CD14-positive monocyte (primary cell): Measurements from ENCODE around the gene RNU1-1. TPM values are rescaled to one million over a fixed set of nuclear protein-coding genes. Genes with fewer than 3 reads are reported as not detected.
"Not testable (repeated sequence)": the region's sequence is repeated elsewhere in the genome, so short reads cannot be mapped to it uniquely, and the experiment has no call there.

Source experiments
- DNase-seq, 3 donors: peaks; one replicate each; pipeline ENCODE4 v3.0.0-alpha.2; 2011 to 2022
- H2AFZ ChIP-seq: 2 replicates; pipeline ENCODE4 v1.6.0; 2012; ENCODE audit warnings: mild to moderate bottlenecking, low read depth, low read length, inconsistent platforms; ENCODE audit not compliant: insufficient read depth, poor library complexity, severe bottlenecking
- H3K27ac ChIP-seq, 2 donors: 1 replicate in 1 of 2; 2 replicates in 1 of 2; pipeline ENCODE4 v1.5.1; 2012 to 2013; ENCODE audit warnings: low read length in 2 of 2, control low read depth in 1 of 2, inconsistent platforms in 1 of 2, low read depth in 1 of 2, mild to moderate bottlenecking in 1 of 2
- H3K27me3 ChIP-seq, 2 donors: one replicate each; pipeline versions ENCODE4 v1.6.0 to v1.6.1; 2011 to 2013; ENCODE audit warnings: low read length in 2 of 2; ENCODE audit not compliant: control insufficient read depth in 2 of 2, insufficient read depth in 2 of 2
- H3K36me3 ChIP-seq, 2 donors: replicated peaks in 1 of 2; 1 replicate in 1 of 2; 2 replicates in 1 of 2; pipeline versions ENCODE4 v1.5.1 to v1.6.1; 2012 to 2013; ENCODE audit warnings: low read length in 2 of 2, control low read depth in 1 of 2, inconsistent platforms in 1 of 2, mild to moderate bottlenecking in 1 of 2; ENCODE audit not compliant: insufficient read depth in 2 of 2, control insufficient read depth in 1 of 2
- H3K4me1 ChIP-seq, 2 donors: 1 replicate in 1 of 2; 2 replicates in 1 of 2; pipeline versions ENCODE4 v1.5.1 to v1.6.1; 2012 to 2013; ENCODE audit warnings: low read length in 2 of 2, control low read depth in 1 of 2, inconsistent platforms in 1 of 2, mild to moderate bottlenecking in 1 of 2, moderate library complexity in 1 of 2; ENCODE audit not compliant: insufficient read depth in 2 of 2, control insufficient read depth in 1 of 2
- H3K4me2 ChIP-seq: replicated peaks from 2 replicates; pipeline ENCODE3; 2012; ENCODE audit warnings: low read length, moderate library complexity, mild to moderate bottlenecking; ENCODE audit not compliant: poor library complexity, severe bottlenecking; ENCODE audit errors: extremely low read depth
- H3K4me3 ChIP-seq, 3 experiments: fragments of 200-600 bp in 1 of 3; sonication (generic) in 1 of 3; replicated peaks in 1 of 3; 1 replicate in 2 of 3; 2 replicates in 1 of 3; pipeline ENCODE4 v1.5.1; 2011 to 2013; ENCODE audit warnings: low read length in 3 of 3, mild to moderate bottlenecking in 3 of 3, control low read depth in 2 of 3, low read depth in 2 of 3, inconsistent platforms in 1 of 3, moderate library complexity in 1 of 3
- H3K79me2 ChIP-seq: 2 replicates; pipeline ENCODE4 v1.6.0; 2012; ENCODE audit warnings: mild to moderate bottlenecking, control low read depth, inconsistent platforms, low read length, moderate library complexity; ENCODE audit not compliant: insufficient read depth
- H3K9ac ChIP-seq: 2 replicates; pipeline ENCODE4 v1.6.0; 2017; ENCODE audit warnings: low read length, mild to moderate bottlenecking; ENCODE audit not compliant: insufficient read depth, poor library complexity, severe bottlenecking
- H3K9me3 ChIP-seq, 2 donors: replicated peaks in 1 of 2; 1 replicate in 1 of 2; 2 replicates in 1 of 2; pipeline versions ENCODE4 v1.5.1 to v1.6.1; 2012 to 2013; ENCODE audit warnings: low read length in 2 of 2, control low read depth in 1 of 2; ENCODE audit not compliant: control insufficient read depth in 1 of 2, insufficient read depth in 1 of 2
- H4K20me1 ChIP-seq: 2 replicates; pipeline ENCODE4 v1.6.0; 2012; ENCODE audit warnings: mild to moderate bottlenecking, low read length, control low read depth, moderate library complexity; ENCODE audit not compliant: insufficient read depth
- H3K27ac Mint-ChIP-seq, 7 donors: one replicate each; pipeline ENCODE4 v1.8.0; 2020; ENCODE audit warnings: mild to moderate bottlenecking in 7 of 7, mixed read lengths in 7 of 7, moderate library complexity in 6 of 7, inconsistent platforms in 2 of 7
- H3K27me3 Mint-ChIP-seq, 3 donors: one replicate each; pipeline ENCODE4 v1.8.0; 2021 to 2022; ENCODE audit warnings: low read depth in 3 of 3, mild to moderate bottlenecking in 3 of 3, mixed read lengths in 3 of 3, moderate library complexity in 3 of 3, inconsistent platforms in 1 of 3
- H3K36me3 Mint-ChIP-seq, 2 donors: one replicate each; pipeline ENCODE4 v1.8.0; 2020; ENCODE audit warnings: mixed read lengths in 2 of 2, inconsistent platforms in 1 of 2, mild to moderate bottlenecking in 1 of 2
- H3K4me1 Mint-ChIP-seq: one replicate; pipeline ENCODE4 v1.8.0; 2020; ENCODE audit warnings: mild to moderate bottlenecking, mixed read lengths
- H3K4me3 Mint-ChIP-seq, 2 donors: one replicate each; pipeline ENCODE4 v1.8.0; 2020; ENCODE audit warnings: mild to moderate bottlenecking in 2 of 2, mixed read lengths in 2 of 2, moderate library complexity in 1 of 2
- H3K9me3 Mint-ChIP-seq, 7 donors: one replicate each; pipeline ENCODE4 v1.8.0; 2020 to 2022; ENCODE audit warnings: mixed read lengths in 7 of 7, mild to moderate bottlenecking in 6 of 7, moderate library complexity in 6 of 7, inconsistent platforms in 2 of 7
- WGBS: methylation state at CpG from one replicate; pipeline ENCODE4 v1.1.5; 2013; ENCODE audit warnings: missing lambda C conversion rate; ENCODE audit not compliant: insufficient coverage; 5-methylcytosine and 5-hydroxymethylcytosine counted together
- intact Hi-C, 2 donors: fragments of 100-400 bp; cut with micrococcal nuclease; formaldehyde crosslinking; loops; one replicate each; pipeline versions ENCODE4 v1.15.0 to v1.15.1; 2023
- polyA plus RNA-seq, 3 donors: library from polyadenylated mRNA; depleted of rRNA in 1 of 3; unstranded in 2 of 3; stranded (reverse) in 1 of 3; fragments of 300-500 nt in 2 of 3; fragments of >200 nt in 1 of 3; fragmentation: Illumina TruSeq in 2 of 3; gene quantifications; 1 replicate in 2 of 3; 2 replicates in 1 of 3; pipeline ENCODE4 v1.2.3, GENCODE V29; 2012 to 2021
- TF ChIP-seq, protein P1 (sequence below): fragments of 200-600 bp; IDR thresholded peaks from one replicate; pipeline ENCODE4 v1.8.0; 2022; ENCODE audit warnings: antibody characterized with exemption, mild to moderate bottlenecking

Gene RNU1-1
- polyA plus RNA-seq, 3 donors: not detected

DNA sequence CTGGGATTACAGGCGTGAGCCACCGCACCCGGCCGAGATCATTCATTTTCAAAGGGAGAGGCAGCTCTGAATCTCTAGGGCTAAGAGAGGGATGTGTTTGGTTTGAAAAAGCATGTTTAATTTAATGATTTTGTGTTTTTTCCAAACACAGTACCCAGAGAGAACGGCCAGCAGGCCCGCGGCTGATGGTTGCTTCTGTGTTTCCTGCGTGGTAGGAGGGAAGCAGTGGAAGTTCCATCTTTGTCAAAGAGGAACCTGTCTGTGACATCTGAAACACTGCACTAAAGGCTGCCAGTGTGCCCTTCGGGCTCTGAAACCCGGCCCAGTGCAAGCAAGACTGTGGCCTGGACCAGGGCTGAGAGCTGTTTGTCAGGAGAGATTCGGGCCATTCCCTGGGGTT is 13.6 kb downstream of the RNU1-1 start:
- peak in 2 of 3 donors; percentile 46 to 54 for DNase-seq
- H3K36me3 Mint-ChIP-seq, H3K9me3 Mint-ChIP-seq, H3K27ac ChIP-seq, H3K4me2 ChIP-seq, H3K27me3 ChIP-seq, H2AFZ ChIP-seq, H3K9ac ChIP-seq, H3K79me2 ChIP-seq, H3K36me3 ChIP-seq, intact Hi-C loops, H4K20me1 ChIP-seq, H3K9me3 ChIP-seq: not testable (repeated sequence)
- Histone ChIP-seq H3K4me3 (peak overlapping the region in 1 of 3 experiments; percentile 11), H3K4me1 (peaks cover 25 to 34% of the 10 kb centered on the region in 2 donors)
- H3K27ac Mint-ChIP-seq: peak overlapping the region in 4 of 7 donors; percentile 47 to 76 (median 62)
- peak overlapping the region; percentile 87 to 93 for H3K4me3 Mint-ChIP-seq
- WGBS: 0% methylated on average over 1 of the region's 11 CpGs
- peaks cover 5 to 19% (median 14%) of the 10 kb centered on the region in 3 donors for H3K27me3 Mint-ChIP-seq
- peaks cover 32% of the 10 kb centered on the region for H3K4me1 Mint-ChIP-seq

DNA sequence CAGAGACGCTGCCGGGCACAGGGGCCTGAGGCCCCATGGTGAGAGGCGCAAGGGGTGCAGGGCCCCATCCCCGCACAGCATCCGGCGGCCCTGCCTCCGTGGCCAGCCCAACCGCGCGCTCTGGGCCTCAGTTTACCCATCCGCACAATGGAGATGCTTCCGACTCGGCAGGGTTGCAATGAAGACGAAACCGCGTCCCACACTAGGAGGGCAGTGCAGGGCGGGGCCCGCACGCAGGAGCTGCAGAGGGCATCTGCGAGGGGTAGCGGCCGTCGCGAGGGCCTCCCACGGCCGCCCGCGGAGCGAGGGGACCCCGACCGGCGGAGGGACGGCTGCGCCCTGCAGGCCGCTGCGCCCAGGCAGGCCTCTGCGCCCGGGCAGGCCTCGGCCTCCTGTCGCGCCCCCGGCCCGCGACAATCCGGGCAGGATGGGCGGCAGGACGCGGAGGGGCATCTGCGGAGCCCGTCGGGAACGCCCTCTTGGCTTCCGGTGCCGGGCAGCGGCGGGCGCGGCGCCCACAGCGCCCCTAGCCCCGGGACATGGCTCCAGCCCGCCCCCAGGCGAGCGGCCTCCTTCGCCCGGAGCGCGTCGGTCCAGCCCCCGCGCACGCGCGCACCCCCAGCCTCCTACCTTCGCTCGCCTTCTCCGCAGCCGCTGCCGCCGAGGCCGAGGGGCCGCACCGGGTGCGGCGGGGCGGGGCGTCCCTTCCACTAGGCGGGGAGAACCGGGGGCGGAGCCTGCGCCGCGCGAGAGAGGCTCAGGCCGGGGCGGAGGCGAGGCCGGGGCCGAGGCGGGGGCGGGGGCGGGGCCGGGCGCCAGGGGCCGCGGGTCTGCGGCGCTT is 15.3 kb downstream of the RNU1-1 start:
- Histone ChIP-seq H3K9ac (peak overlapping the region; percentile 69), H2AFZ (peak overlapping the region; percentile 95), H3K4me3 (peak overlapping the region; percentile 61 to 82 (median 63)), H3K27me3 (no peaks in the 10 kb centered on the region), H3K9me3 (no peaks in the 10 kb centered on the region), H3K27ac (no peak overlapping the region), H3K36me3 (no peaks in the 10 kb centered on the region), H4K20me1 (peaks cover 3% of the 10 kb centered on the region), H3K4me2 (peak overlapping the region; percentile 85), H3K4me1 (peaks cover 25 to 34% of the 10 kb centered on the region in 2 donors), H3K79me2 (no peaks in the 10 kb centered on the region)
- H3K4me3 Mint-ChIP-seq: peak overlapping the region; percentile 87 to 93
- peaks cover 32% of the 10 kb centered on the region for H3K4me1 Mint-ChIP-seq
- H3K36me3 Mint-ChIP-seq: peaks cover 0 to 2% of the 10 kb centered on the region in 2 donors
- H3K27me3 Mint-ChIP-seq: peaks cover 4 to 18% (median 14%) of the 10 kb centered on the region in 3 donors
- intact Hi-C loops: no loop called here
- 1% methylated on average over 108 of the region's 108 CpGs for WGBS
- TF ChIP-seq, protein P1, sequence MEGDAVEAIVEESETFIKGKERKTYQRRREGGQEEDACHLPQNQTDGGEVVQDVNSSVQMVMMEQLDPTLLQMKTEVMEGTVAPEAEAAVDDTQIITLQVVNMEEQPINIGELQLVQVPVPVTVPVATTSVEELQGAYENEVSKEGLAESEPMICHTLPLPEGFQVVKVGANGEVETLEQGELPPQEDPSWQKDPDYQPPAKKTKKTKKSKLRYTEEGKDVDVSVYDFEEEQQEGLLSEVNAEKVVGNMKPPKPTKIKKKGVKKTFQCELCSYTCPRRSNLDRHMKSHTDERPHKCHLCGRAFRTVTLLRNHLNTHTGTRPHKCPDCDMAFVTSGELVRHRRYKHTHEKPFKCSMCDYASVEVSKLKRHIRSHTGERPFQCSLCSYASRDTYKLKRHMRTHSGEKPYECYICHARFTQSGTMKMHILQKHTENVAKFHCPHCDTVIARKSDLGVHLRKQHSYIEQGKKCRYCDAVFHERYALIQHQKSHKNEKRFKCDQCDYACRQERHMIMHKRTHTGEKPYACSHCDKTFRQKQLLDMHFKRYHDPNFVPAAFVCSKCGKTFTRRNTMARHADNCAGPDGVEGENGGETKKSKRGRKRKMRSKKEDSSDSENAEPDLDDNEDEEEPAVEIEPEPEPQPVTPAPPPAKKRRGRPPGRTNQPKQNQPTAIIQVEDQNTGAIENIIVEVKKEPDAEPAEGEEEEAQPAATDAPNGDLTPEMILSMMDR: no peak
- H3K9me3 Mint-ChIP-seq: peaks cover 0 to 2% (median 0%) of the 10 kb centered on the region in 7 donors
- peak; percentile 42 to 53 (median 47) for DNase-seq
- peak overlapping the region in 1 of 7 donors; percentile 31 for H3K27ac Mint-ChIP-seq

DNA sequence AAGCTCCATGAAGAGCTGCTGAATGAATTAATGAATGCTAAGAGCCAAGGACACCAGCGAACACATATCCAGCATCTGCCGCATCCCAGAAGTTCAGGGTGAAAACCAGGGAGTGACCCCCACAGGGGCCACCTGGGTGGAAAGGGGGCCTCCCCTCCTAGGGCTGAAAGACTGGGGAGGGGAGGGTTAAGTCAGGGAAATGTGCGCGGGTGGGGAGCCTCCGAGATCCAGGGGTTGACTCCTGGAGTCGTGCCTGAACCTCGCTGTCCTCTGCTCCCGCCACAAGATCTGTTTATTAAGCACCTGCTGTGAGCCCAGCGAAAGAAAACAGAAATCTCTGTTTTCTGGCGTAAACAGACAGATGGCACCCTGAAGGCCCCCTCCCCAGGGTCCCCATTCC is 16.0 kb downstream of the RNU1-1 start:
- H3K9ac ChIP-seq, intact Hi-C loops: not testable (repeated sequence)
- peak overlapping the region; percentile 85 for H3K4me2 ChIP-seq

More for the DNA sequence above, 16.0 kb downstream of the RNU1-1 start:
- peaks cover 32% of the 10 kb centered on the region for H3K4me1 Mint-ChIP-seq
- peaks cover 25 to 34% of the 10 kb centered on the region in 2 donors for H3K4me1 ChIP-seq
- H4K20me1 ChIP-seq, H3K79me2 ChIP-seq, H3K27me3 ChIP-seq, H3K9me3 Mint-ChIP-seq, H3K9me3 ChIP-seq, H3K36me3 Mint-ChIP-seq, H3K27ac ChIP-seq, DNase-seq, H3K36me3 ChIP-seq: not testable (repeated sequence)
- H3K27ac Mint-ChIP-seq: peak overlapping the region in 1 of 7 donors; percentile 38
- H2AFZ ChIP-seq: peak overlapping the region; percentile 95
- H3K4me3 Mint-ChIP-seq: peak overlapping the region; percentile 75 to 84
- peaks cover 4 to 18% (median 14%) of the 10 kb centered on the region in 3 donors for H3K27me3 Mint-ChIP-seq
- WGBS: 60% methylated on average over 10 of the region's 10 CpGs
- peak overlapping the region in 1 of 3 experiments; percentile 82 for H3K4me3 ChIP-seq
